ENCODE data around the gene PSMB7. TPM values are rescaled to one million over a fixed set of nuclear protein-coding genes. Genes with fewer than 3 reads are reported as not detected.

Gene PSMB7
- total and polyA plus RNA-seq, 2 donors (not counting 1 experiment from before 2014, with no cell fraction given) = 69.5 to 73.1 TPM

GRCh38 chr9:124392254-124392870 lies 22.9 kb downstream of the PSMB7 start:
- H3K79me2 ChIP-seq (ENCODE audit: control insufficient read depth, insufficient read depth, low read length) = peaks cover 96% of the 10 kb centered on the region
- no peaks in the 10 kb centered on the region for H3K4me1 ChIP-seq (ENCODE audit: control insufficient read depth in 2 of 2, insufficient read depth in 2 of 2, low read length in 2 of 2)
- no peaks in the 10 kb centered on the region for H3K9me3 ChIP-seq (ENCODE audit: control extremely low read depth in 1 of 3, control insufficient read depth in 2 of 3, insufficient read depth in 1 of 3, low read length in 2 of 3)
- no peak overlapping the region for H3K27ac ChIP-seq (ENCODE audit: low read length in 2 of 2)
- Mint-ChIP-seq H3K9me3 (ENCODE audit: insufficient read depth) (no peaks in the 10 kb centered on the region), H3K27ac (no peak overlapping the region), H3K4me1 (peaks cover 33% of the 10 kb centered on the region), H3K4me3 (no peak overlapping the region), H3K27me3 (no peaks in the 10 kb centered on the region)
- ATAC-seq (ENCODE audit: low read depth) = no peak
- H2AFZ ChIP-seq (ENCODE audit: insufficient read depth, low read depth, low read length, poor library complexity, severe bottlenecking) = no peak overlapping the region
- no peak for DNase-seq
- POLR2A ChIA-PET = no interaction called here
- no peak overlapping the region for H3K9ac ChIP-seq (ENCODE audit: low read length)
- H3K27me3 ChIP-seq (replicated peaks in 1 of 4; ENCODE audit: control extremely low read depth in 1 of 4, control insufficient read depth in 3 of 4, insufficient read depth in 4 of 4, low read length in 3 of 4) = no peaks in the 10 kb centered on the region
- intact Hi-C loops (cut with micrococcal nuclease) = no loop called here
- H3K36me3 ChIP-seq (replicated peaks in 1 of 2; ENCODE audit: control extremely low read depth in 1 of 2, control insufficient read depth in 1 of 2, extremely low read depth in 1 of 2, insufficient read depth in 2 of 2, low read length in 1 of 2) = peaks cover 0 to 32% of the 10 kb centered on the region in 2 experiments
- WGBS (ENCODE audit: insufficient coverage) = 97% methylated on average over 11 of the region's 12 CpGs
- CTCF ChIA-PET = interaction anchor here (1.3 to 3.6 kb wide), 2 partner anchors 21 to 266 kb away, joined by 5 to 18 read pairs; no protein-coding TSS in a partner anchor
- H4K20me1 ChIP-seq (ENCODE audit: control insufficient read depth, insufficient read depth, low read length, poor library complexity, severe bottlenecking) = peaks cover 84% of the 10 kb centered on the region
- H3K4me3 ChIP-seq (ENCODE audit: control extremely low read depth in 1 of 5, extremely low read depth in 1 of 5, insufficient read depth in 1 of 5, low read depth in 2 of 5, low read length in 4 of 5) = no peak overlapping the region
- H3K4me2 ChIP-seq (replicated peaks; ENCODE audit: low read depth, low read length, poor library complexity, severe bottlenecking) = no peak overlapping the region
- TF ChIP-seq EZH2 (IDR thresholded peaks at IDR 0.05; ENCODE audit: borderline replicate concordance, insufficient read depth, low read depth, low read length, poor library complexity, severe bottlenecking) (no peak), CTCF (IDR thresholded peaks at IDR 0.05) (no peak)

GRCh38 chr9:124390794-124391658 lies 24.2 kb downstream of the PSMB7 start:
- peaks cover 0 to 22% of the 10 kb centered on the region in 2 experiments for H3K36me3 ChIP-seq (replicated peaks in 1 of 2; ENCODE audit: control extremely low read depth in 1 of 2, control insufficient read depth in 1 of 2, extremely low read depth in 1 of 2, insufficient read depth in 2 of 2, low read length in 1 of 2)
- H3K79me2 ChIP-seq (ENCODE audit: control insufficient read depth, insufficient read depth, low read length) = peaks cover 96% of the 10 kb centered on the region
- H3K27me3 ChIP-seq (replicated peaks in 1 of 4; ENCODE audit: control extremely low read depth in 1 of 4, control insufficient read depth in 3 of 4, insufficient read depth in 4 of 4, low read length in 3 of 4) = no peaks in the 10 kb centered on the region
- H3K9me3 ChIP-seq (ENCODE audit: control extremely low read depth in 1 of 3, control insufficient read depth in 2 of 3, insufficient read depth in 1 of 3, low read length in 2 of 3) = no peaks in the 10 kb centered on the region
- Mint-ChIP-seq H3K27me3 (no peaks in the 10 kb centered on the region), H3K27ac (no peak overlapping the region), H3K4me3 (no peak overlapping the region), H3K9me3 (ENCODE audit: insufficient read depth) (no peaks in the 10 kb centered on the region), H3K4me1 (peaks cover 36% of the 10 kb centered on the region)
- ChIA-PET CTCF (interaction anchor here (0.7 to 5.5 kb wide), 3 partner anchors 22 to 1838 kb away, joined by 3 to 54 read pairs (median 5); partner anchors contain the start of gene OR1N2), POLR2A (no interaction called here)
- ATAC-seq (ENCODE audit: low read depth) = no peak
- no peak overlapping the region for H2AFZ ChIP-seq (ENCODE audit: insufficient read depth, low read depth, low read length, poor library complexity, severe bottlenecking)
- TF ChIP-seq CTCF (IDR thresholded peaks at IDR 0.05) (no peak), EZH2 (IDR thresholded peaks at IDR 0.05; ENCODE audit: borderline replicate concordance, insufficient read depth, low read depth, low read length, poor library complexity, severe bottlenecking) (no peak)
- no peak for DNase-seq
- no peaks in the 10 kb centered on the region for H3K4me1 ChIP-seq (ENCODE audit: control insufficient read depth in 2 of 2, insufficient read depth in 2 of 2, low read length in 2 of 2)
- no peak overlapping the region for H3K4me2 ChIP-seq (replicated peaks; ENCODE audit: low read depth, low read length, poor library complexity, severe bottlenecking)
- peaks cover 79% of the 10 kb centered on the region for H4K20me1 ChIP-seq (ENCODE audit: control insufficient read depth, insufficient read depth, low read length, poor library complexity, severe bottlenecking)
- no peak overlapping the region for H3K27ac ChIP-seq (ENCODE audit: low read length in 2 of 2)
- 94% methylated on average over 6 of the region's 9 CpGs for WGBS (ENCODE audit: insufficient coverage)
- H3K4me3 ChIP-seq (ENCODE audit: control extremely low read depth in 1 of 5, extremely low read depth in 1 of 5, insufficient read depth in 1 of 5, low read depth in 2 of 5, low read length in 4 of 5) = no peak overlapping the region
- no peak overlapping the region for H3K9ac ChIP-seq (ENCODE audit: low read length)
- intact Hi-C loops (cut with micrococcal nuclease) = no loop called here

Data from B cell (primary cell).